Dermis blood vessel endothelial cell (primary cell): Measurements from ENCODE around the gene LPGAT1. TPM values are rescaled to one million over a fixed set of nuclear protein-coding genes. Genes with fewer than 3 reads are reported as not detected.
A peak's percentile ranks its signal among the peaks of the same experiment; 100 is the strongest.

Experiments used
- DNase-seq: peaks from one replicate; pipeline ENCODE4 v3.0.0; 2010
- total RNA-seq: library from RNA; depleted of rRNA; stranded (reverse); fragments of >200 nt; gene quantifications from 2 replicates; pipeline ENCODE4 v1.2.3, GENCODE V29; 2014

The LPGAT1 gene
- total RNA-seq, 1 donor from 2014 or later: 76.6 TPM

- no peak for DNase-seq
Observed at GRCh38 chr1:211828584-211829342, 1.8 kb downstream of the LPGAT1 start.

- no peak for DNase-seq
Observed at GRCh38 chr1:211827051-211827450, 3.5 kb downstream of the LPGAT1 start.

- no peak for DNase-seq
Observed at GRCh38 chr1:211825980-211826379, 4.6 kb downstream of the LPGAT1 start.

GRCh38 chr1:211822677-211823407 lies 7.7 kb downstream of the LPGAT1 start:
- no peak for DNase-seq

- DNase-seq: no peak
Observed at GRCh38 chr1:211816586-211816985, 14.0 kb downstream of the LPGAT1 start.

GRCh38 chr1:211814313-211814712 lies 16.2 kb downstream of the LPGAT1 start:
- DNase-seq: no peak

GRCh38 chr1:211813590-211813989 lies 17.0 kb downstream of the LPGAT1 start:
- DNase-seq: no peak

GRCh38 chr1:211812584-211812983 lies 18.0 kb downstream of the LPGAT1 start:
- no peak for DNase-seq

GRCh38 chr1:211811848-211812247 lies 18.7 kb downstream of the LPGAT1 start:
- no peak for DNase-seq

- no peak for DNase-seq
Observed at GRCh38 chr1:211811126-211811525, 19.4 kb downstream of the LPGAT1 start.

- no peak for DNase-seq
Observed at GRCh38 chr1:211808475-211808874, 22.1 kb downstream of the LPGAT1 start.

GRCh38 chr1:211804915-211805314 lies 25.6 kb downstream of the LPGAT1 start:
- no peak for DNase-seq

- no peak for DNase-seq
Observed at GRCh38 chr1:211800925-211801607, 29.5 kb downstream of the LPGAT1 start.

GRCh38 chr1:211797994-211798393 lies 32.6 kb downstream of the LPGAT1 start:
- no peak for DNase-seq

GRCh38 chr1:211791979-211792378 lies 38.6 kb downstream of the LPGAT1 start:
- no peak for DNase-seq

GRCh38 chr1:211789641-211790464 lies 40.7 kb downstream of the LPGAT1 start:
- DNase-seq: no peak

- no peak for DNase-seq
Observed at GRCh38 chr1:211788626-211789025, 41.9 kb downstream of the LPGAT1 start.

GRCh38 chr1:211783897-211784296 lies 46.7 kb downstream of the LPGAT1 start:
- DNase-seq: peak; percentile 24

GRCh38 chr1:211783266-211783665 lies 47.3 kb downstream of the LPGAT1 start:
- peak; percentile 90 for DNase-seq

GRCh38 chr1:211781260-211781659 lies 49.3 kb downstream of the LPGAT1 start:
- DNase-seq: no peak

- DNase-seq: no peak
Observed at GRCh38 chr1:211775170-211775569, 55.4 kb downstream of the LPGAT1 start.

- DNase-seq: no peak
Observed at GRCh38 chr1:211764701-211765100, 65.9 kb downstream of the LPGAT1 start.

GRCh38 chr1:211762206-211762605 lies 68.4 kb downstream of the LPGAT1 start:
- DNase-seq: no peak
